ENCODE measurements around the gene MND1. TPM values are rescaled to one million over a fixed set of nuclear protein-coding genes. Genes with fewer than 3 reads are reported as not detected.

MND1 gene
- total RNA-seq, 6 experiments from 2014 or later = 0.22 to 1.8 (median 0.86) TPM; not detected in 1

DNA sequence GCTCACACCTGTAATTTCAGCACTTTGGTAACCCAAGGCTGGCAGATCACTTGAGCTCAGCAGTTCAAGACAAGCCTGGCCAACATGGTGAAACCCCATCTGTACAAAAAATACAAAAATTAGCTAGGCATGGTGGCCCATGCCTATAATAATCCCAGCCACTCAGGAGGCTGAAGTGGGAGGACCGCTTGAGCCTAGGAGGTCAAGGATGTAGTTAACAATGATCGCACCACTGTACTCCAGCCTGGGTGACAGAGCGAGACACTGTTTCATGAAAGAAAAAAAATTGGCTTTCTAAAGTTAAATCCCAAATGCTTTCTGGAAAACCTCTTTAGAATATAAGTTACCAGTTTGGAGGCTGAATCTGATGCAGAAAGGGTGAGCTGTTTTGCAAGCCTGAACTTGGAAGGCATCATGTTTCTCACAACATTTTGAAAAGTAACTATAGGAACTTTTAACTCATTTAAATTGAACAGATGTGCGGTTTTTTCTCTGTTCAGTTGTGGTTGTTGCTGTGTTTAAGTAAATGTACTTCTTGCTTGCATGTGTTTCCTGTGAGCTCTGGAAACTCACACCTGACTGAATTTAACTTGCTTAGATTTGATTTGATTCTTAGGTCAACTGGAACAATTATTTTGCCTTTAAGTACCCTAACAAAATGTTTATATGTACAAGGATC, 81.9 kb downstream of the MND1 start:
- Histone ChIP-seq H3K27ac (no peak overlapping the region), H3K36me3 (no peaks in the 10 kb centered on the region), H3K9me3 (no peaks in the 10 kb centered on the region), H3K27me3 (no peaks in the 10 kb centered on the region), H3K4me3 (no peak overlapping the region), H3K4me1 (no peaks in the 10 kb centered on the region)
- ATAC-seq = no peak
- DNase-seq = no peak
- TF ChIP-seq, protein P1, sequence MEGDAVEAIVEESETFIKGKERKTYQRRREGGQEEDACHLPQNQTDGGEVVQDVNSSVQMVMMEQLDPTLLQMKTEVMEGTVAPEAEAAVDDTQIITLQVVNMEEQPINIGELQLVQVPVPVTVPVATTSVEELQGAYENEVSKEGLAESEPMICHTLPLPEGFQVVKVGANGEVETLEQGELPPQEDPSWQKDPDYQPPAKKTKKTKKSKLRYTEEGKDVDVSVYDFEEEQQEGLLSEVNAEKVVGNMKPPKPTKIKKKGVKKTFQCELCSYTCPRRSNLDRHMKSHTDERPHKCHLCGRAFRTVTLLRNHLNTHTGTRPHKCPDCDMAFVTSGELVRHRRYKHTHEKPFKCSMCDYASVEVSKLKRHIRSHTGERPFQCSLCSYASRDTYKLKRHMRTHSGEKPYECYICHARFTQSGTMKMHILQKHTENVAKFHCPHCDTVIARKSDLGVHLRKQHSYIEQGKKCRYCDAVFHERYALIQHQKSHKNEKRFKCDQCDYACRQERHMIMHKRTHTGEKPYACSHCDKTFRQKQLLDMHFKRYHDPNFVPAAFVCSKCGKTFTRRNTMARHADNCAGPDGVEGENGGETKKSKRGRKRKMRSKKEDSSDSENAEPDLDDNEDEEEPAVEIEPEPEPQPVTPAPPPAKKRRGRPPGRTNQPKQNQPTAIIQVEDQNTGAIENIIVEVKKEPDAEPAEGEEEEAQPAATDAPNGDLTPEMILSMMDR (IDR thresholded peaks at IDR 0.05) = no peak
- no peak for TF ChIP-seq POLR2A (IDR thresholded peaks at IDR 0.05)
- 76% methylated on average over 3 of the region's 4 CpGs for WGBS (ENCODE audit: insufficient coverage, low coverage, low lambda C conversion rate, missing lambda C conversion rate)
- intact Hi-C loops (cut with DNase I) = no loop called here

DNA sequence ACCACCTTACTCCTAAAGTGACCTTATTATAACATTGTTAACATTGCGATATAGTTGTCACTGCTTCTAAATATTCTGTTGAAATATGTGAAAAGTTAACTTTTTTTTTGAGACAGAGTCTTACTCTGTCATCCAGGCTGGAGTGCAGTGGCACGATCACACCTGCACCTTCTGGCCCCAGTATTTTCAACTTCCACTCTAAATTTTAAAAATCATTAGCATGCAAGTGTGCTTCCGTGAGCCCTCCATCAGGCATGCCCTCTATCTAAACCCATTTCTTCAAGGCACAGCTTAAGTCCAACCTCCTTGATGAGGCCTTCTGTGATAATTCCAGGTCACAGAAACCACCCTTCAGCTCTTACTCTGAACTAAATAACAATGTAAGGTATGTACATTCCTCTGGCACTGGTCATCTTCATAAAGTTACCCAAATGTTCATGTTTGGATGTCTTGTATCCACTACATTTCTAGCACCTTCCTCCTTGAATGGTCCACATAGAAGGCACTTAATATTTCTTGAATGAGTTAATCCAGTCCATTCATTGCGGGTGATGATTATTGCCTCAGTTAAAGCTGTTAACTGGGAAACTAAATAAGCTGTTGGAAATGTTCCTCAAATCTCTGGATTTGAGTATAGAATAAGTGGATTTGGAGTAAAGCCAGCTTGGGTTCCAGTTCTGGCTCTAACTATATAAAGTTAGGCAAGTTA, 83.0 kb downstream of the MND1 start:
- H3K27ac ChIP-seq = no peak overlapping the region
- WGBS (ENCODE audit: insufficient coverage, low coverage, low lambda C conversion rate, missing lambda C conversion rate) = 93% methylated on average over 4 of the region's 4 CpGs
- H3K4me3 ChIP-seq = no peak overlapping the region
- H3K27me3 ChIP-seq = no peaks in the 10 kb centered on the region
- H3K9me3 ChIP-seq = no peaks in the 10 kb centered on the region
- H3K36me3 ChIP-seq = no peaks in the 10 kb centered on the region
- TF ChIP-seq, protein P1 (IDR thresholded peaks at IDR 0.05) = no peak
- TF ChIP-seq POLR2A (IDR thresholded peaks at IDR 0.05) = no peak
- no peak for DNase-seq
- H3K4me1 ChIP-seq = no peaks in the 10 kb centered on the region
- no peak for ATAC-seq
- intact Hi-C loops (cut with DNase I) = no loop called here

DNA sequence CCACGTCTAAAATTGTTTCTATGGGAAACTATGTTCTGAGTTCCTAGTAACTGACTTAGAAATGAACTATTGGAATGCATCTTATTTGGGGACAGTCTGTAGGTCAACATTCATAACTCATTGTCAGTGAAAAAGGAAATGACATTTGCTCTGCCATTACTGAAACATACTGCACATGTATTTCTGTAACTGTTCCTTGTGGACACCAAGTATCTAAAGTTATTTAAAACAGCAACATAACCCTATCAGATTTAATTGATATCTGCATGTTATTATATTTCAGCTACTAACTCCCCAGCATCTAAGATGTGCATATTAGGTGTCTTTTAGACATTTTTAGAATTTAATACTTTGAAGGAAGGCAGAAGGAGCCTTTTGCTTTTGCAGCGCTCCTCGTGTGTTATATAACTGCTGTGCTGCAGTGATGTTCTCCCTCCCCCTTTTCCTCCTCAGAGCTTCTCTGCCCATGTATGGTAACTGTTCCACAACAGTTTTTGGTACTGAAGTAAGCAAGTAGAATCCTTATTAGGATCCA, 84.5 kb downstream of the MND1 start:
- H3K4me1 ChIP-seq = no peaks in the 10 kb centered on the region
- TF ChIP-seq, protein P1 (IDR thresholded peaks at IDR 0.05) = no peak
- no peak for TF ChIP-seq POLR2A (IDR thresholded peaks at IDR 0.05)
- no peaks in the 10 kb centered on the region for H3K9me3 ChIP-seq
- DNase-seq = no peak
- no peak overlapping the region for H3K27ac ChIP-seq
- no peak overlapping the region for H3K4me3 ChIP-seq
- WGBS (ENCODE audit: insufficient coverage, low coverage, low lambda C conversion rate, missing lambda C conversion rate) = 64% methylated on average over 3 of the region's 3 CpGs
- H3K36me3 ChIP-seq = no peaks in the 10 kb centered on the region
- H3K27me3 ChIP-seq = no peaks in the 10 kb centered on the region
- intact Hi-C loops (cut with DNase I) = no loop called here
- no peak for ATAC-seq

DNA sequence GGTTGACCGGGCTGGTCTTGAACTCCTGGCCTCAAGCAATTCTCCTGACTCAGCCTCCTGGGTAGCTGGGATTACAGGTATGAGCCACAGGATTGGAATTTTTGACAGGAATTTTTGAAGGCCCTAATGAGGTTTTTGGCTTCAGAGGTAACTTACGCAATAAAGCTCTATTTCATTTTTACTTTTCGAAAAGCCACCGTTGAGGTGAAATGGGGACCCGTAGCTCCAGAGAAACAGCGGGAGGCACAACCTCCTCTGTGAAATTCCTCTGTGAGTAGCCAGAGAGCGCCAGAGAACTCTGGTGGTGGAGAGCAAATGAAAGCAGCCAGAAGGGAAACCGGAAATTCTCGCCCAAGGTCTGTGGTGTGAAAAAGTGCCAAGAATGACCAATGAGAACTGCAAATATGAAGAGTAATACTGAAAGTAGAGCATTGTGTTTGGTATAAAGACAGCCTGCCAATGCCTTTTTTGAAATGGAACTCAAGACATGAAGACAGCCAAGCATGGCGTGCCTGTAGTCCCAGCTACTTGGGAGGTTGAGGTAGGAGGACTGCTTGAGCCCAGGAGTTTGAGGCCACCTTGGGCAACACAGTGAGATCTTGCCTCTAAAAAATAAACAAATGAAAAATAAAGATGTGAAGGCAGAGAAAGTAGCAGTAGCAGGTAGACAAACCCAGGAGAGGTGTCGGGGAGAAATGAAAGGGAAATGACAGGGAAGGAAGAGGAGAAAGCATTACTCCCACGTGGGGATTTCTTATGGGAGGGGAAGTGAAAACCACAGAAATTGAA, 88.7 kb downstream of the MND1 start:
- H3K9me3 ChIP-seq = no peaks in the 10 kb centered on the region
- 16% methylated on average over 12 of the region's 12 CpGs for WGBS (ENCODE audit: insufficient coverage, low coverage, low lambda C conversion rate, missing lambda C conversion rate)
- DNase-seq (peak; percentile 75 to 87 (median 77)), ATAC-seq (peak; percentile 99)
- H3K4me1 ChIP-seq = no peaks in the 10 kb centered on the region
- peak overlapping the region in 2 of 3 donors; percentile 19 to 28 for H3K4me3 ChIP-seq
- H3K36me3 ChIP-seq = no peaks in the 10 kb centered on the region
- H3K27me3 ChIP-seq = no peaks in the 10 kb centered on the region
- intact Hi-C loops (cut with DNase I) = loop anchor here in 1 of 2 donors (10.0 kb wide), 1 partner anchor 142 kb away; no protein-coding TSS in a partner anchor
- TF ChIP-seq, protein P1 (IDR thresholded peaks at IDR 0.05) = peak; percentile 81 to 96 (median 86)
- no peak for TF ChIP-seq POLR2A (IDR thresholded peaks at IDR 0.05)
- H3K27ac ChIP-seq = peak overlapping the region; percentile 32 to 83 (median 68)

Measured in right lobe of liver (tissue), 6 donors.